GM19238 (cell line): ENCODE data around the gene VWA1.
"Not testable (repeated sequence)": the region's sequence is repeated elsewhere in the genome, so short reads cannot be mapped to it uniquely, and the experiment has no call there.

ENCODE experiments used
- DNase-seq: peaks from one replicate; pipeline ENCODE4 v3.0.0; 2011; ENCODE audit warnings: low spot score; ENCODE audit not compliant: insufficient read length

Gene VWA1

GRCh38 chr1:1402901-1403392 is 32.5 kb upstream of the VWA1 start:
- DNase-seq = not testable (repeated sequence)

DNA sequence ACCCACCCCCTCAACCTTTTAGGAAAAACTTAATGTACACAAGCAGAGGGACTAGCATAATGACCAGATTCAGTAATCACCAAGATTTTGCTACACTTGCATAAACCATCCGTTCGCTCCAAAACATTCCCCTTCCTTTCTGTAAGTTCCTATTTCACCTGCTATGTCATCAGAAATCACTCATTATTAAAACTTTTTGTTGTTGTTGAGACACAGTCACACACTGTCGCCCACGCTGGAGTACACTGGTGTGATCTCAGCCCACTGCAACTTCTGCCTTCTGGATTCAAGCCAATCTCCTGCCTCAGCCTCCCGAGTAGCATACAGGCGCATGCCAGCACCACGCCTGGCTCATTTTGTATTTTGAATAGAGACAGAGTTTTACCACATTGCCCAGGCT is 31.8 kb upstream of the VWA1 start:
- no peak for DNase-seq

- DNase-seq = no peak
These were observed 29.2 kb upstream of the VWA1 start for GRCh38 chr1:1406101-1406820.

- peak; percentile 99 for DNase-seq
These were observed 28.5 kb upstream of the VWA1 start, which contains the start of gene MRPL20 for GRCh38 chr1:1406821-1407635. Gene MRPL20 (minus strand): TSS chr1:1407293. CDS start chr1:1407217, 76 bp downstream.

GRCh38 chr1:1407636-1408318 is 27.7 kb upstream of the VWA1 start:
- DNase-seq = no peak

DNA sequence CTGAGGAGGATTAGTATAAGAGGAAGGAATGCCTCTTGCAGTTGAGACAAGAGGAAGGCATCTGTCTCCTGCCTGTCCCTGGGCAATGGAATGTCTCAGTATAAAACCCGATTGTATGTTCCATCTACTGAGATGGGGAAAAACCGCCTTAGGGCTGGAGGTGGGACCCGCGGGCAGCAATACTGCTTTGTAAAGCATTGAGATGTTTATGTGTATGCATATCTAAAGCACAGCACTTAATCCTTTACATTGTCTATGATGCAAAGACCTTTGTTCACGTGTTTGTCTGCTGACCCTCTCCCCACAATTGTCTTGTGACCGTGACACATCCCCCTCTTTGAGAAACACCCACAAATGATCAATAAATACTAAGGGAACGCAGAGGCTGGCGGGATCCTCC is 25.3 kb upstream of the VWA1 start:
- not testable (repeated sequence) for DNase-seq

GRCh38 chr1:1411626-1412025 is 23.9 kb upstream of the VWA1 start:
- DNase-seq = no peak

- DNase-seq = not testable (repeated sequence)
These were observed 23.1 kb upstream of the VWA1 start for GRCh38 chr1:1412311-1412902.

DNA sequence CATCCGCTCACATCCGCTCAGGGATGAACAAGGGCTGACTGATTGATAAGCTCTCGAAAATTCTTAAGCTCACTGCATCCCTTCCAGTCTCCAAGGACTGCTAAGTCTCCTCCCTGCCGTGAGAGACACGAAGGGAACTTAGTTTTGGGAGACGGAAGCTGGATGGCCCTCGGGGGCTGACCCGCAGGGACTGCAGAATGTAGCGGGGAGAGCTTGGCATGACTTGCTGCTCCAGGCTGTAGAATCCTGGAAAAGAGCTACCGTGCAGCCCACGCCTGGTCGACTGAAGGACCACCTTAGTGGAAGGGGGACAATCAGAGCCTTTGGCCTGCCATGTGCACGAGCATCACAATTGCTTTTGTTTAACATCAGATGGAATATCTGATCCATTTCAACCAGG is 19.7 kb upstream of the VWA1 start:
- no peak for DNase-seq

DNA sequence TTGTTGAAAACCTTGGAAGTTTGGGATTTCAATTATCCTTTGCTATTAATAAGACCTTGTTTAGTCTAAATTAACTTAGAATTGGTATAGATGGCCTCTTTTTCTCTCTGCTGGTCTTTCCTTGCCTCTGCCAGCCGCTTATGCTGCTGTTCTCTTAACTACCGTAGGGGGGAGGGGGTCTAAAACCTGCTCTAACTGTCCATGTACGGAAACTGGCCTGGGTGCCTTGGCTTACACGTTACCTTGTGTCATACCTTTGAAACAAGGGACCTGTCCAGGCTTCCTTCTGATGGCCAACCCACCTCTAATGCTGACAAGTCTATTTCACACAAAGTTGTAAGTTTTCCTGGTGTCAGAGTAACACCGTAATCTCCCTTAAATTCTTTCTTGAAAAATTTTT is 18.1 kb upstream of the VWA1 start:
- DNase-seq = not testable (repeated sequence)

- not testable (repeated sequence) for DNase-seq
These were observed 17.5 kb upstream of the VWA1 start for GRCh38 chr1:1417825-1418463.

DNA sequence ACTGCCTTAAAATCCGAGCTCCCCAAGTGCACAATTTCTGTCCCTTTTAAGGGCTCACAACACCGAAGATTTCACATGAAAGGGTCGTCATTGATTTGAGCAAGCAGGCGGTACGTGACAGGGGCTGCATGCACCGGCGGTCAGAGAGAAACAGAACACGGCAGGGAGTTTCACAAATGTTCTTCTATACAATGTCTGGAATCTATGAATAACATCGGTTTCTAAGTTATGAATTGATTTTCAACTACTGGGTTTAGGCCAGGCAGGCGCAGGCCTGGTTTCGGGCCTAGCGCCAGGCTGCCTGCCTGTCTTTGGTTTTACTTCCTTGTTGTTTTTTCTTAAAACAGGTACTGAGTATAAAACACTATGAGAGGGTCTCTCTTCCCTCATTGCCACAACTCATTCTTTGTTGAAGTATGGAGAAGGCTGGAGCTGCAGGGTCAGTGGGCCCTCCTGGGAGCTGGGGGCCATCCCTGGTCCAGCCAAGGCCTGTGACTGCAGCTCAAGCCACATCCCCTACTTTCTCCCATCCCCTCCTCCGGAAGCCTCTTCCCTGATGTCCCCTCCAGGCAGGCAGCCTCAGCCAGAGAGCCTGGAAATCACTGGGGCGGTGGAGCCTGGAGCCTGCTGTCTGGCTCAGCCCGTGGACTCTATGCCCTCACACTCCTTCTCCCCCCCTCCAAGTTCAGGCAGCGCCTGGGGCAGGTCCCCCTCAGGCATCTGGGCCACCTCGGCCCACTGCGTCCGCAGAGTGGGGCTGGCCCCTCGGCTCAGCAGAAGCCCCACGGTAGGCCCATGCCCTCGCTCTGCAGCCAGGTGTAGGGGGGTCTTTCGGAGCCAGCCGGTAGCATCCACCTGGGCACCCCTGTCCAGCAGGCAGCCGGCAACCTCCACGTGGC is 16.8 kb upstream of the VWA1 start:
- no peak for DNase-seq

DNA sequence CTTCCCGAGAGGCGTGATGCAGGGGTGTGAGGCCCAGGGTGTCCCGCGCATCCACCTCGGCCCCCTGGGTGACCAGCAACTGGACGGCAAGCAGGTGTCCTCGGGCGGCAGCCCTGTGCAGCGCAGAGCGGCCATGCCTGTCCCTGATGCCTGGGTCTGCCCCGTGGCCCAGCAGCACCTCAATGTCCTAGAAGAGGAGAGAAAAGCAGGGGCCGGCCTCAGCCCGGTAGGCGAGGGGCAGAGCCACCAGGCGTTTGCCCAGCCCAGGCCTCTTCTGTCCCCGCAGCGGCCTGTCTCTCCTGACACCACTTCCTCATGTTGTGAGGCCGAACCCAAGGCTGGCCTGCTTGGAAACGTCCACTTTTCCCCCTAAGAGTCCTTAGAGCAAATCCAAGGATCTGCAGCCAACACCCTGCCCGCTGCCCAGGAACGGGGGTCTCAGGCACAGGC is 16.1 kb upstream of the VWA1 start:
- no peak for DNase-seq

- DNase-seq = no peak
These were observed 15.5 kb upstream of the VWA1 start for GRCh38 chr1:1419813-1420653.

DNA sequence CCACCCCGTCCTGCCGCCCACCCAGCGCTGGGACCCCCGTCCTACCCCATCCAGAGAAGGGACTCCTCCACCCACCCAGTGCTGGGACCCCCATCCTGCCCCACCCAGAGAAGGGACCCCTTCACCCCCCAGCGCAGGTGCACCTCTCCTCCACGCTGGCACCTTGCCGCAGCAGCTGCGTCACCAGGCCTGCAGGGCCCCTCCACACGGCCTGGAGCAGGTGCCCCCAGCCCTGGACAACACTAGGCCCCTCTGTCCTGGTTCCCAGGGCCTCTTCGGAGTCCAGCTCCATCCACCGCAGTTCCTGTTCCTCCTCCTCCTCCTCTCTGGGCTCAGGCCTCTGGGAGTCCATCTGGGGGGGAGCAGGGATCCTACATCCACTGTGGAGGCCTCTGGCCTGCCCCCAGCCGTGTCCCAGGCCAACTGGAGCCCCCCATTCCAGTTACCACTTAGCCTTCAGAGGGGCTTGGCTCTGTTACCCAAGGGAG is 14.8 kb upstream of the VWA1 start:
- DNase-seq = no peak

DNA sequence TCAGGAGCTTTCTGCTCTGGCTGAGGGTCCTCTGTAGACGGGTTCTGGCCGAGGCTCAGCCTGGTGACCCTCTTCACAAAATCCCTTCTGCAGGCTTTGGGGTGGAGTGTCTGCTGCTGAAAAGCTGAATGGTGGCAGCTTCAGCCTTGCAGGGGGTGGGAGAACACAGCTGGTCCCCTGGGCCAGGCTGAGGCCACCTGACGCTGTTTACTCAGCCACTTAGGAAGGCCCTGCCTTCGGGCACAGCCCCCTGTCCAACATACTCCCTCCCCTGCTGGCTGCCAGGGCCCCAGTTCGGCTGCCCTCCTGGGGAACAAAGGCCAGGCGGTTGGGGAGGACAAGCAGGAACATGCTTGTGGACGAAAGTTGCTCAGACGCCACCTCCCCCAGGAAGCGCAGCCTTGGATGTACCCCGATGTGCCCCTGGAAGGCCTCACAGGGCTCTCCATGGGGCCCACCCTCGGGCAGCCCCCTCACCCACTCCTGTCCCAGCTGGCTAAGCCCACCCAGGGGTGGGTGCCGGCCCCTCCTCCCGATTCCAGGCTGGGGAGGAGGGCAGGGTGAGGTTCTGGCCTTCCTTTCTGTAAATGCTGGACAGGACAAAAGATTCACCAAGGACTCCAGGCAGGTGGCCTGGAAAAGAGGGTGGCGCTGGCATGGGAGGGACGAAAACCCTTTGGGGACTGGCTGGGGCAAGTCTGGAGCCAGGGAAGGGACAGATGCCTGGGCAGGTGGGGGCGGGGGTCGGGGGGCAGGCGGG is 14.2 kb upstream of the VWA1 start, which contains the start of gene ANKRD65:
ANKRD65 (minus strand) TSS at position 130 of the 760 bp plus-strand sequence. CDS start 271 bp downstream, outside the sequence.
- no peak for DNase-seq

GRCh38 chr1:1421907-1422464 is 13.5 kb upstream of the VWA1 start:
- DNase-seq = no peak
